Lower lobe of right lung (tissue), 2 donors: ENCODE data around the gene STAT3. TPM values are rescaled to one million over a fixed set of nuclear protein-coding genes. Genes with fewer than 3 reads are reported as not detected.

Source experiments
- ATAC-seq, 2 donors: fragments of 200-7000 bp; cut with Tn5 transposase; one replicate each; pipeline ENCODE4 v1.9.1; 2020 to 2022; ENCODE audit warnings: mild to moderate bottlenecking in 2 of 2, moderate library complexity in 2 of 2
- DNase-seq: peaks from one replicate; pipeline ENCODE4 v3.0.0-alpha.2; 2020
- H3K27ac ChIP-seq: fragments of 200-600 bp; one replicate; pipeline ENCODE4 v1.8.0; 2022
- H3K27me3 ChIP-seq: fragments of 200-600 bp; one replicate; pipeline ENCODE4 v1.8.0; 2022; ENCODE audit warnings: low read depth
- H3K36me3 ChIP-seq: fragments of 200-600 bp; one replicate; pipeline ENCODE4 v1.8.0; 2022; ENCODE audit warnings: mild to moderate bottlenecking
- H3K4me1 ChIP-seq: fragments of 200-600 bp; one replicate; pipeline ENCODE4 v1.8.0; 2022
- H3K4me3 ChIP-seq: fragments of 200-600 bp; one replicate; pipeline ENCODE4 v1.8.0; 2022; ENCODE audit warnings: mild to moderate bottlenecking
- H3K9me3 ChIP-seq: fragments of 200-600 bp; one replicate; pipeline ENCODE4 v1.8.0; 2022
- intact Hi-C: fragments of 100-400 bp; cut with DNase I; formaldehyde crosslinking; loops from one replicate; pipeline ENCODE4 v1.11.0; 2022
- total RNA-seq: library from RNA; stranded (reverse); fragmentation: NEBNext Ultra II Directional; extraction: Animal tissue kit (Norgen Biotek cat#: 25700); gene quantifications from one replicate; pipeline ENCODE4 v1.2.1, GENCODE V29; 2021
- TF ChIP-seq, protein P1 (sequence below): fragments of 200-600 bp; IDR thresholded peaks from one replicate; pipeline ENCODE4 v1.8.0; 2022; ENCODE audit warnings: antibody characterized with exemption, mild to moderate bottlenecking
- donor health status: DM: no; HTN: yes; CAD: no; lungs with severe emphysema.

The STAT3 gene
- total RNA-seq, 1 donor from 2014 or later, result 278 TPM

DNA sequence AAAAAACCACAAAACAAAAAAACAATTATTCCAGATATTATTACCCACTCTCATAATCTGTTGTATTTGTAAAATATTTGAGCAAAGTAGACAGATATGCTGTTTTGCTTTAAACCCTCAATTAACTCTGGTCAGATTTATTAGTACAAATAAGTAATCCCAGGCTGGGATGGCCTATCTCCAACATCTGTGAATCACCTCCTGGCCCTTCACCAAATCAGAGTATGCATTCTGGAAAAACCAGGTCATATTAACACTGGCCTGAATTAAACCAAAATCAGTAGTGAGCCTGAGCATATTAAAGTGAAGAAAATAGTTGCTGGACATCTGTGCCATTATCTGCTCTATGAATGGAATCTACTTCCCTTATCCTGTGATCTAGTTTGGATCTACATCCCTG, 41.0 kb downstream of the STAT3 start:
- Histone ChIP-seq H3K9me3 (no peaks in the 10 kb centered on the region), H3K4me1 (peaks cover 51% of the 10 kb centered on the region), H3K4me3 (no peak overlapping the region), H3K36me3 (peaks cover 60% of the 10 kb centered on the region), H3K27ac (no peak overlapping the region), H3K27me3 (no peaks in the 10 kb centered on the region)
- ATAC-seq (peak in 1 of 2 donors; percentile 62), DNase-seq (no peak)
- TF ChIP-seq, protein P1, sequence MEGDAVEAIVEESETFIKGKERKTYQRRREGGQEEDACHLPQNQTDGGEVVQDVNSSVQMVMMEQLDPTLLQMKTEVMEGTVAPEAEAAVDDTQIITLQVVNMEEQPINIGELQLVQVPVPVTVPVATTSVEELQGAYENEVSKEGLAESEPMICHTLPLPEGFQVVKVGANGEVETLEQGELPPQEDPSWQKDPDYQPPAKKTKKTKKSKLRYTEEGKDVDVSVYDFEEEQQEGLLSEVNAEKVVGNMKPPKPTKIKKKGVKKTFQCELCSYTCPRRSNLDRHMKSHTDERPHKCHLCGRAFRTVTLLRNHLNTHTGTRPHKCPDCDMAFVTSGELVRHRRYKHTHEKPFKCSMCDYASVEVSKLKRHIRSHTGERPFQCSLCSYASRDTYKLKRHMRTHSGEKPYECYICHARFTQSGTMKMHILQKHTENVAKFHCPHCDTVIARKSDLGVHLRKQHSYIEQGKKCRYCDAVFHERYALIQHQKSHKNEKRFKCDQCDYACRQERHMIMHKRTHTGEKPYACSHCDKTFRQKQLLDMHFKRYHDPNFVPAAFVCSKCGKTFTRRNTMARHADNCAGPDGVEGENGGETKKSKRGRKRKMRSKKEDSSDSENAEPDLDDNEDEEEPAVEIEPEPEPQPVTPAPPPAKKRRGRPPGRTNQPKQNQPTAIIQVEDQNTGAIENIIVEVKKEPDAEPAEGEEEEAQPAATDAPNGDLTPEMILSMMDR, result no peak
- intact Hi-C loops, result no loop called here

- Histone ChIP-seq H3K27ac (no peak overlapping the region), H3K9me3 (no peaks in the 10 kb centered on the region), H3K4me1 (peaks cover 49% of the 10 kb centered on the region), H3K27me3 (no peaks in the 10 kb centered on the region), H3K4me3 (no peak overlapping the region), H3K36me3 (peaks cover 67% of the 10 kb centered on the region)
- DNase-seq, result no peak
- intact Hi-C loops, result no loop called here
- TF ChIP-seq, protein P1, result no peak
- ATAC-seq, result peak in 1 of 2 donors; percentile 35
Observed at GRCh38 chr17:42346481-42346880, 41.8 kb downstream of the STAT3 start.

GRCh38 chr17:42345396-42346073, 42.7 kb downstream of the STAT3 start:
- TF ChIP-seq, protein P1, result no peak
- Histone ChIP-seq H3K27me3 (no peaks in the 10 kb centered on the region), H3K27ac (no peak overlapping the region), H3K9me3 (no peaks in the 10 kb centered on the region), H3K36me3 (peaks cover 75% of the 10 kb centered on the region), H3K4me1 (peaks cover 53% of the 10 kb centered on the region), H3K4me3 (no peak overlapping the region)
- no peak for ATAC-seq
- intact Hi-C loops, result no loop called here
- peak; percentile 59 for DNase-seq

DNA sequence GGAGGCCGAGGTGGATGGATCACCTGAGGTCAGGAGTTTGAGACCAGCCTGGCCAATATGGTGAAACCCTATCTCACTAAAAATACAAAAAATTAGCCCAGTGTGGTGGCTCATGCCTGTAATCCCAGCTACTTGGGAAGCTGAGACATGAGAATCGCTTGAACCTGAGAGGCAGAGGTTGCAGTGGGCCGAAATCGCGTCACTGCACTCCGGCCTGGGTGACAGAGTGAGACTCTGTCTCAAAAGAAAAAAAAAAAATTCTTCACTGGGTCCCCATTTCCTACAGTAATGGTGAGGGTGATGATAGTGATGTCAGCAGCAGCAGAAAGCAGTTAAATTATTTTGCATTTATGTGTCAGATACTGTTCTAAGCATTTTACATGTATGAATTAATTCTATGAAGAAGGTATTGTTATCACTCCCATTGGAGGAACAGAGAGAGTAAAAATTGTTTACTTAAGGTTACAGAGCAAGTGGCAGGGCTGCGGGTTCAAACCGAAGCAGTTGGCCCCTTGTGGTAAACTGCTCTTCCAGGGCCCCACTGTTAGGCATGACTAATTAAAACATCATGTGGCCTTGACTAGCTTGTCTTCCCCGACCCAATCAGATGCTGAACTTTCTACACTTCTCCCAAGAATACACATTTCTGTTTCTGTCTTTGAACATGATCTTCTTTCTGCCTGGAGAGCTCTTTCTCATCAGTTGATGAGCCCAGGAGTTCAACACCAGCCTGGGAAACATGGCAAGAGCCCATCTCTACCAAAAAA, 45.8 kb downstream of the STAT3 start:
- H3K27me3 ChIP-seq, result no peaks in the 10 kb centered on the region
- no peak for ATAC-seq
- H3K36me3 ChIP-seq, result peaks cover 93% of the 10 kb centered on the region

DNA sequence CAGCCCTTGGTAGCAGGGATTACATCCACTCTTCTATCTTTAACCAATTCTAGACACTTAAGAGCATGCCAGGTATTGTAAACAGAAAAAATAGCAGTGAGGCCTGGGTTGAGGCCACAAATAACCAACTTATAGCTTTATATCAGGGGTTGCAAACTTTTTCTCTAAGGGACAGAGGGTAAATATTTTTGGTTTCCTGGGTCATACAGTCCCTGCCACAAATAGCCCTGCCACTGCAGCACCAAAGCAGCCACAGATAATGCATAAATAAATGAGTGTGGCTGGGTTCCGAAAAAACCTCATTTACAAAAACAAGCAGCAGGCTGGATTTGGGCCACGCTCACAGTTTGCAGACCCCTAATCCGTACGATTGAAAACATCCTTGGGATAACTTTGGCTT, 46.7 kb downstream of the STAT3 start:
- DNase-seq, result no peak
- Histone ChIP-seq H3K4me1 (peaks cover 16% of the 10 kb centered on the region), H3K9me3 (no peaks in the 10 kb centered on the region), H3K27ac (no peak overlapping the region), H3K4me3 (no peak overlapping the region), H3K27me3 (no peaks in the 10 kb centered on the region), H3K36me3 (peaks cover 95% of the 10 kb centered on the region)
- TF ChIP-seq, protein P1, result no peak
- no peak for ATAC-seq
- intact Hi-C loops, result no loop called here

More for the DNA sequence above, 45.8 kb downstream of the STAT3 start:
- no peaks in the 10 kb centered on the region for H3K9me3 ChIP-seq
- intact Hi-C loops, result no loop called here
- TF ChIP-seq, protein P1, result no peak
- DNase-seq, result no peak
- peaks cover 24% of the 10 kb centered on the region for H3K4me1 ChIP-seq
- H3K27ac ChIP-seq, result no peak overlapping the region
- no peak overlapping the region for H3K4me3 ChIP-seq
